ENCODE measurements around the gene FCHSD2. TPM values are rescaled to one million over a fixed set of nuclear protein-coding genes. Genes with fewer than 3 reads are reported as not detected.

Gene FCHSD2
- total and polyA plus RNA-seq, 3 experiments from 2014 or later: 21.2 to 28.3 (median 28.0) TPM

- Mint-ChIP-seq H3K27ac (no peak overlapping the region), H3K4me1 (peaks cover 0 to 2% (median 0%) of the 10 kb centered on the region in 3 donors), H3K9me3 (no peaks in the 10 kb centered on the region), H3K36me3 (peaks cover 0 to 8% (median 1%) of the 10 kb centered on the region in 3 donors), H3K27me3 (no peaks in the 10 kb centered on the region), H3K4me3 (no peak overlapping the region)
- Histone ChIP-seq H3K9me3 (ENCODE audit: low read length) (no peaks in the 10 kb centered on the region), H3K27me3 (ENCODE audit: insufficient read depth, low read length, poor library complexity, severe bottlenecking) (no peaks in the 10 kb centered on the region), H3K36me3 (ENCODE audit: insufficient read depth, low read length) (no peaks in the 10 kb centered on the region), H3K4me1 (ENCODE audit: insufficient read depth, low read length) (no peaks in the 10 kb centered on the region), H3K4me3 (ENCODE audit: low read length) (no peak overlapping the region), H3K27ac (ENCODE audit: low read depth, low read length) (no peak overlapping the region)
- CTCF ChIA-PET: no interaction called here
- DNase-seq: no peak
- POLR2A ChIA-PET: no interaction called here
Observed at GRCh38 chr11:72951193-72951592, 190.9 kb downstream of the FCHSD2 start.

GRCh38 chr11:72950685-72951084, 191.4 kb downstream of the FCHSD2 start:
- peaks cover 0 to 6% (median 1%) of the 10 kb centered on the region in 3 donors for H3K36me3 Mint-ChIP-seq
- Histone ChIP-seq H3K27me3 (ENCODE audit: insufficient read depth, low read length, poor library complexity, severe bottlenecking) (no peaks in the 10 kb centered on the region), H3K36me3 (ENCODE audit: insufficient read depth, low read length) (no peaks in the 10 kb centered on the region), H3K9me3 (ENCODE audit: low read length) (no peaks in the 10 kb centered on the region), H3K4me1 (ENCODE audit: insufficient read depth, low read length) (no peaks in the 10 kb centered on the region), H3K27ac (ENCODE audit: low read depth, low read length) (no peak overlapping the region), H3K4me3 (ENCODE audit: low read length) (no peak overlapping the region)
- ChIA-PET CTCF (no interaction called here), POLR2A (no interaction called here)
- H3K4me1 Mint-ChIP-seq: peaks cover 0 to 2% (median 0%) of the 10 kb centered on the region in 3 donors
- no peaks in the 10 kb centered on the region for H3K9me3 Mint-ChIP-seq
- no peak for DNase-seq
- H3K4me3 Mint-ChIP-seq: no peak overlapping the region
- H3K27ac Mint-ChIP-seq: no peak overlapping the region
- no peaks in the 10 kb centered on the region for H3K27me3 Mint-ChIP-seq

- peak overlapping the region in 1 of 8 donors; percentile 36 for H3K27ac Mint-ChIP-seq
- no peaks in the 10 kb centered on the region for H3K27me3 Mint-ChIP-seq
- H3K27ac ChIP-seq (ENCODE audit: low read depth, low read length): no peak overlapping the region
- no peak for DNase-seq
- H3K4me1 ChIP-seq (ENCODE audit: insufficient read depth, low read length): no peaks in the 10 kb centered on the region
- H3K4me3 ChIP-seq (ENCODE audit: low read length): no peak overlapping the region
- H3K9me3 Mint-ChIP-seq: no peaks in the 10 kb centered on the region
- no peaks in the 10 kb centered on the region for H3K36me3 ChIP-seq (ENCODE audit: insufficient read depth, low read length)
- H3K4me3 Mint-ChIP-seq: no peak overlapping the region
- H3K27me3 ChIP-seq (ENCODE audit: insufficient read depth, low read length, poor library complexity, severe bottlenecking): no peaks in the 10 kb centered on the region
- H3K36me3 Mint-ChIP-seq: peaks cover 0 to 6% (median 4%) of the 10 kb centered on the region in 3 donors
- ChIA-PET POLR2A (no interaction called here), CTCF (no interaction called here)
- no peaks in the 10 kb centered on the region for H3K4me1 Mint-ChIP-seq
- no peaks in the 10 kb centered on the region for H3K9me3 ChIP-seq (ENCODE audit: low read length)
Observed at GRCh38 chr11:72947229-72947628, 194.9 kb downstream of the FCHSD2 start.

- CTCF ChIA-PET: no interaction called here
- Mint-ChIP-seq H3K4me1 (no peaks in the 10 kb centered on the region), H3K27ac (no peak overlapping the region), H3K27me3 (no peaks in the 10 kb centered on the region), H3K4me3 (no peak overlapping the region), H3K36me3 (peaks cover 0 to 5% (median 5%) of the 10 kb centered on the region in 3 donors), H3K9me3 (no peaks in the 10 kb centered on the region)
- Histone ChIP-seq H3K9me3 (ENCODE audit: low read length) (no peaks in the 10 kb centered on the region), H3K4me1 (ENCODE audit: insufficient read depth, low read length) (no peaks in the 10 kb centered on the region), H3K36me3 (ENCODE audit: insufficient read depth, low read length) (no peaks in the 10 kb centered on the region), H3K4me3 (ENCODE audit: low read length) (no peak overlapping the region), H3K27me3 (ENCODE audit: insufficient read depth, low read length, poor library complexity, severe bottlenecking) (no peaks in the 10 kb centered on the region), H3K27ac (ENCODE audit: low read depth, low read length) (no peak overlapping the region)
- POLR2A ChIA-PET: no interaction called here
- DNase-seq: no peak
Observed at GRCh38 chr11:72943664-72944063, 198.5 kb downstream of the FCHSD2 start.

GRCh38 chr11:72940417-72940816, 201.7 kb downstream of the FCHSD2 start:
- ChIA-PET POLR2A (no interaction called here), CTCF (no interaction called here)
- DNase-seq: no peak
- Mint-ChIP-seq H3K27me3 (no peaks in the 10 kb centered on the region), H3K4me3 (no peak overlapping the region), H3K9me3 (no peaks in the 10 kb centered on the region), H3K36me3 (peaks cover 0 to 14% (median 7%) of the 10 kb centered on the region in 3 donors), H3K27ac (peak overlapping the region in 2 of 8 donors; percentile 42 to 54), H3K4me1 (peaks cover 0 to 2% (median 0%) of the 10 kb centered on the region in 3 donors)
- H3K4me3 ChIP-seq (ENCODE audit: low read length): no peak overlapping the region
- no peaks in the 10 kb centered on the region for H3K4me1 ChIP-seq (ENCODE audit: insufficient read depth, low read length)
- H3K27me3 ChIP-seq (ENCODE audit: insufficient read depth, low read length, poor library complexity, severe bottlenecking): no peaks in the 10 kb centered on the region
- H3K36me3 ChIP-seq (ENCODE audit: insufficient read depth, low read length): no peaks in the 10 kb centered on the region
- no peak overlapping the region for H3K27ac ChIP-seq (ENCODE audit: low read depth, low read length)
- H3K9me3 ChIP-seq (ENCODE audit: low read length): no peaks in the 10 kb centered on the region

- H3K9me3 Mint-ChIP-seq: no peaks in the 10 kb centered on the region
- peaks cover 0 to 2% of the 10 kb centered on the region in 2 donors for H3K27me3 Mint-ChIP-seq
- POLR2A ChIA-PET: no interaction called here
- Histone ChIP-seq H3K4me3 (ENCODE audit: low read length) (no peak overlapping the region), H3K4me1 (ENCODE audit: insufficient read depth, low read length) (no peaks in the 10 kb centered on the region), H3K27ac (ENCODE audit: low read depth, low read length) (no peak overlapping the region), H3K36me3 (ENCODE audit: insufficient read depth, low read length) (no peaks in the 10 kb centered on the region), H3K27me3 (ENCODE audit: insufficient read depth, low read length, poor library complexity, severe bottlenecking) (no peaks in the 10 kb centered on the region), H3K9me3 (ENCODE audit: low read length) (no peaks in the 10 kb centered on the region)
- CTCF ChIA-PET: no interaction called here
- no peak for DNase-seq
- no peak overlapping the region for H3K27ac Mint-ChIP-seq
- no peak overlapping the region for H3K4me3 Mint-ChIP-seq
- H3K4me1 Mint-ChIP-seq: peaks cover 0 to 2% (median 0%) of the 10 kb centered on the region in 3 donors
- peaks cover 0 to 14% (median 7%) of the 10 kb centered on the region in 3 donors for H3K36me3 Mint-ChIP-seq
Observed at GRCh38 chr11:72939031-72939430, 203.1 kb downstream of the FCHSD2 start.

- H3K27ac ChIP-seq (ENCODE audit: low read depth, low read length): no peak overlapping the region
- H3K36me3 ChIP-seq (ENCODE audit: insufficient read depth, low read length): no peaks in the 10 kb centered on the region
- Mint-ChIP-seq H3K9me3 (no peaks in the 10 kb centered on the region), H3K4me1 (peaks cover 0 to 2% (median 0%) of the 10 kb centered on the region in 3 donors), H3K27ac (no peak overlapping the region), H3K4me3 (no peak overlapping the region), H3K36me3 (peaks cover 0 to 13% (median 7%) of the 10 kb centered on the region in 3 donors), H3K27me3 (peaks cover 0 to 2% of the 10 kb centered on the region in 2 donors)
- no peaks in the 10 kb centered on the region for H3K4me1 ChIP-seq (ENCODE audit: insufficient read depth, low read length)
- H3K4me3 ChIP-seq (ENCODE audit: low read length): no peak overlapping the region
- CTCF ChIA-PET: no interaction called here
- no peaks in the 10 kb centered on the region for H3K9me3 ChIP-seq (ENCODE audit: low read length)
- no peak for DNase-seq
- POLR2A ChIA-PET: no interaction called here
- no peaks in the 10 kb centered on the region for H3K27me3 ChIP-seq (ENCODE audit: insufficient read depth, low read length, poor library complexity, severe bottlenecking)
Observed at GRCh38 chr11:72937439-72937838, 204.7 kb downstream of the FCHSD2 start.

GRCh38 chr11:72935700-72936099, 206.4 kb downstream of the FCHSD2 start:
- H3K4me1 ChIP-seq (ENCODE audit: insufficient read depth, low read length): no peaks in the 10 kb centered on the region
- ChIA-PET POLR2A (no interaction called here), CTCF (no interaction called here)
- H3K36me3 ChIP-seq (ENCODE audit: insufficient read depth, low read length): no peaks in the 10 kb centered on the region
- no peak overlapping the region for H3K4me3 ChIP-seq (ENCODE audit: low read length)
- DNase-seq: no peak
- Mint-ChIP-seq H3K4me1 (peaks cover 0 to 2% (median 0%) of the 10 kb centered on the region in 3 donors), H3K4me3 (no peak overlapping the region), H3K27me3 (peaks cover 0 to 2% of the 10 kb centered on the region in 2 donors), H3K36me3 (peaks cover 0 to 10% (median 7%) of the 10 kb centered on the region in 3 donors), H3K27ac (no peak overlapping the region), H3K9me3 (no peaks in the 10 kb centered on the region)
- no peaks in the 10 kb centered on the region for H3K9me3 ChIP-seq (ENCODE audit: low read length)
- no peak overlapping the region for H3K27ac ChIP-seq (ENCODE audit: low read depth, low read length)
- no peaks in the 10 kb centered on the region for H3K27me3 ChIP-seq (ENCODE audit: insufficient read depth, low read length, poor library complexity, severe bottlenecking)

GRCh38 chr11:72932132-72932570, 210.0 kb downstream of the FCHSD2 start:
- Histone ChIP-seq H3K36me3 (ENCODE audit: insufficient read depth, low read length) (no peaks in the 10 kb centered on the region), H3K27me3 (ENCODE audit: insufficient read depth, low read length, poor library complexity, severe bottlenecking) (no peaks in the 10 kb centered on the region), H3K4me3 (ENCODE audit: low read length) (no peak overlapping the region), H3K9me3 (ENCODE audit: low read length) (no peaks in the 10 kb centered on the region), H3K27ac (ENCODE audit: low read depth, low read length) (no peak overlapping the region), H3K4me1 (ENCODE audit: insufficient read depth, low read length) (no peaks in the 10 kb centered on the region)
- peaks cover 0 to 3% (median 0%) of the 10 kb centered on the region in 3 donors for H3K4me1 Mint-ChIP-seq
- POLR2A ChIA-PET: no interaction called here
- peaks cover 0 to 2% of the 10 kb centered on the region in 2 donors for H3K27me3 Mint-ChIP-seq
- peaks cover 0 to 2% (median 1%) of the 10 kb centered on the region in 3 donors for H3K36me3 Mint-ChIP-seq
- H3K27ac Mint-ChIP-seq: no peak overlapping the region
- DNase-seq: no peak
- no peak overlapping the region for H3K4me3 Mint-ChIP-seq
- no peaks in the 10 kb centered on the region for H3K9me3 Mint-ChIP-seq
- CTCF ChIA-PET: no interaction called here

Measured in CD8-positive, alpha-beta memory T cell (primary cell).